K562 (cell line): ENCODE data around the gene FCAMR. TPM values are rescaled to one million over a fixed set of nuclear protein-coding genes. Genes with fewer than 3 reads are reported as not detected.
A peak's percentile ranks its signal among the peaks of the same experiment; 100 is the strongest.

Experiments
- ATAC-seq: fragments of 200-7000 bp; cut with Tn5 transposase; 3 replicates; pipeline ENCODE4 v1.9.1; 2020; ENCODE audit warnings: moderate library complexity
- BruUV-seq: library from RNA; stranded (reverse); fragments of 400-500 nt; replicated peaks from 2 replicates; lab custom pipeline; 2021; lab: Mats Ljungman, UMichigan
- CTCF ChIA-PET: fragments of 300-600 bp; formaldehyde crosslinking; extraction: SDS; loops from one replicate; lab custom pipeline; 2021; ENCODE audit warnings: low intra/inter-chr PET ratio; lab: Yijun Ruan, JAX
- POLR2A ChIA-PET: fragments of 300-600, 350-650 bp; sonication (Branson Sonifier 250); formaldehyde crosslinking; extraction: SDS; loops from one replicate; lab custom pipeline; 2021; ENCODE audit warnings: antibody characterized with exemption, inconsistent platforms; lab: Yijun Ruan, JAX
- DNase-seq, 4 experiments: peaks; one replicate each; pipeline versions ENCODE4 v3.0.0 to v3.0.0-alpha.2; 2011 to 2018; ENCODE audit warnings: low spot score in 3 of 4, mixed read lengths in 3 of 4; ENCODE audit errors: extremely low read depth in 1 of 4
- FAIRE-seq: peaks from 2 replicates; lab custom pipeline; 2011; peaks lifted over from hg19 to GRCh38; lab: Jason Lieb, UNC
- H2AFZ ChIP-seq: 2 replicates; pipeline ENCODE4 v1.6.0; 2011; ENCODE audit warnings: low read depth, low read length, control low read depth, inconsistent platforms
- H3K27ac ChIP-seq: fragments of 200-600 bp; 3 replicates; pipeline ENCODE4 v1.8.0; 2011; ENCODE audit warnings: low read depth, mild to moderate bottlenecking, control low read depth, inconsistent platforms, low read length, moderate library complexity, mixed read lengths; ENCODE audit errors: extremely low read depth
- H3K27me3 ChIP-seq, 2 experiments: fragments of 300-600 bp in 1 of 2; 2 replicates in 1 of 2; 3 replicates in 1 of 2; pipeline versions ENCODE4 v1.6.0 to v1.8.0; 2011; ENCODE audit warnings: inconsistent platforms in 2 of 2, low read length in 2 of 2, mild to moderate bottlenecking in 1 of 2, mixed read lengths in 1 of 2, moderate library complexity in 1 of 2; ENCODE audit not compliant: control insufficient read depth in 2 of 2, insufficient read depth in 2 of 2
- H3K36me3 ChIP-seq: fragments of 300-600 bp; 3 replicates; pipeline ENCODE4 v1.8.0; 2011; ENCODE audit warnings: mild to moderate bottlenecking, low read length, inconsistent platforms; ENCODE audit not compliant: control insufficient read depth, insufficient read depth
- H3K4me1 ChIP-seq, 2 experiments: fragments of 200-600 bp in 1 of 2; replicated peaks in 1 of 2; 2 replicates in 1 of 2; 3 replicates in 1 of 2; pipeline versions ENCODE4 v1.5.1 to v1.8.0; 2011; ENCODE audit warnings: inconsistent platforms in 2 of 2, low read length in 2 of 2, mild to moderate bottlenecking in 1 of 2, mixed read lengths in 1 of 2, moderate library complexity in 1 of 2; ENCODE audit not compliant: control insufficient read depth in 2 of 2, insufficient read depth in 2 of 2
- H3K4me2 ChIP-seq: 2 replicates; pipeline ENCODE4 v1.6.1; 2011; ENCODE audit warnings: low read length, control low read depth, inconsistent platforms, mixed read lengths; ENCODE audit not compliant: insufficient read depth
- H3K4me3 ChIP-seq: fragments of 200-600 bp; sonication (generic), shearing (Covaris generic); 2 replicates; pipeline ENCODE4 v1.5.1; 2016; ENCODE audit warnings: control low read depth, inconsistent platforms
- H3K79me2 ChIP-seq: fragments of 200-600 bp; 3 replicates; pipeline ENCODE4 v1.8.0; 2011; ENCODE audit warnings: low read length, inconsistent platforms; ENCODE audit not compliant: control insufficient read depth, insufficient read depth
- H3K9ac ChIP-seq, 2 experiments: 2 replicates each; pipeline versions ENCODE4 v1.6.0 to v1.6.1; 2011; ENCODE audit warnings: low read depth in 2 of 2, low read length in 2 of 2, control low read depth in 1 of 2, inconsistent platforms in 1 of 2, mild to moderate bottlenecking in 1 of 2, mixed read lengths in 1 of 2; ENCODE audit not compliant: insufficient read depth in 1 of 2
- H3K9me1 ChIP-seq: one replicate; pipeline ENCODE4 v1.6.0; 2011; ENCODE audit warnings: inconsistent platforms, mild to moderate bottlenecking, low read length, moderate library complexity; ENCODE audit not compliant: control insufficient read depth, insufficient read depth
- H3K9me3 ChIP-seq: replicated peaks from 2 replicates; pipeline ENCODE4 v1.5.1; 2011; ENCODE audit warnings: low read depth, low read length, inconsistent platforms; ENCODE audit not compliant: control insufficient read depth, insufficient read depth
- H4K20me1 ChIP-seq: replicated peaks from 2 replicates; pipeline ENCODE4 v1.6.1; 2011; ENCODE audit warnings: low read length, inconsistent platforms, mixed read lengths; ENCODE audit not compliant: control insufficient read depth, insufficient read depth
- BRD4 ChIP-seq: fragments of 200-600 bp; sonication (generic); IDR thresholded peaks from 2 replicates; pipeline ENCODE4 v1.6.1; 2017; ENCODE audit warnings: inconsistent platforms
- ILF3 ChIP-seq: fragments of 450-650 bp; IDR thresholded peaks from 2 replicates; pipeline ENCODE4 v1.6.1; 2018; ENCODE audit warnings: antibody characterized with exemption, mild to moderate bottlenecking, moderate library complexity, borderline replicate concordance
- NCOA6 ChIP-seq: fragments of 450-650 bp; IDR thresholded peaks from 2 replicates; pipeline ENCODE4 v1.6.1; 2017; ENCODE audit warnings: mild to moderate bottlenecking
- NEUROD1 ChIP-seq: fragments of 150-350 bp; IDR thresholded peaks from 2 replicates; pipeline ENCODE4 v1.6.1; 2014; ENCODE audit warnings: borderline replicate concordance, low read length, low read depth; ENCODE audit not compliant: partially characterized antibody
- NFXL1 ChIP-seq: fragments of 450-650 bp; formaldehyde crosslinking; IDR thresholded peaks from 2 replicates; pipeline ENCODE4 v1.4.0; 2021; ENCODE audit warnings: mild to moderate bottlenecking
- RCOR1 ChIP-seq, 2 experiments: IDR thresholded peaks; 2 replicates each; pipeline ENCODE4 v1.6.1; 2012; ENCODE audit warnings: low read depth in 2 of 2, low read length in 2 of 2, borderline replicate concordance in 1 of 2, improper control_type of control experiment in 1 of 2
- SMARCE1 ChIP-seq: fragments of 450-650 bp; IDR thresholded peaks from 2 replicates; pipeline ENCODE4 v1.7.1; 2016; ENCODE audit warnings: mild to moderate bottlenecking
- STAG1 ChIP-seq: sonication (generic); formaldehyde crosslinking; IDR thresholded peaks from 2 replicates; pipeline ENCODE4 v1.5.0; 2020; ENCODE audit warnings: missing genetic modification reagents, borderline replicate concordance
- TRIM28 ChIP-seq: fragments of 450-650 bp; IDR thresholded peaks from 2 replicates; pipeline ENCODE4 v1.6.1; 2017
- WGBS: fragments of 100-300 bp; shearing (Covaris generic); methylation state at CpG from one replicate; pipeline ENCODE4 v1.1.6; 2016; ENCODE audit warnings: low coverage, mixed read lengths; ENCODE audit not compliant: insufficient coverage; ENCODE audit errors: missing lambda C conversion rate; 5-methylcytosine and 5-hydroxymethylcytosine counted together
- in situ Hi-C: fragments of 300-500 bp; cut with MboI; formaldehyde crosslinking; loops from 4 replicates; pipeline ENCODE4 v1.15.0; 2018; ENCODE audit warnings: inconsistent platforms, mixed read lengths
- intact Hi-C: fragments of 100-400 bp; cut with micrococcal nuclease; formaldehyde crosslinking; loops from 2 replicates; pipeline ENCODE4 v1.14.2; 2022
- polyA plus RNA-seq, 8 experiments: library from polyadenylated mRNA; depleted of rRNA in 4 of 8; stranded (reverse) in 5 of 8; unstranded in 3 of 8; fragments of >200 nt; fragmentation: Nextera tagmentation in 2 of 8; fragmentation: Illumina TruSeq in 1 of 8; extraction: Ambion mirVana in 2 of 8; extraction: Trizol in 1 of 8; gene quantifications; 2 replicates each; pipeline versions ENCODE4 v1.2.1 to v1.2.3, GENCODE V29; 2011 to 2014; ENCODE audit warnings: inconsistent platforms in 1 of 8, missing spikeins in 1 of 8
- total RNA-seq, 7 experiments: library from RNA; depleted of rRNA in 6 of 7; stranded (reverse); fragments of >200 nt in 6 of 7; fragmentation: Illumina TruSeq in 2 of 7; extraction: Trizol in 2 of 7; gene quantifications; 2 replicates each; pipeline versions ENCODE4 v1.2.1 to v1.2.3, GENCODE V29; 2011 to 2021; ENCODE audit warnings: low replicate concordance in 1 of 7
- TF ChIP-seq, protein P1 (sequence below): sonication (generic); formaldehyde crosslinking; IDR thresholded peaks from 2 replicates; pipeline ENCODE4 v1.8.0; 2022; ENCODE audit warnings: mild to moderate bottlenecking, missing genetic modification reagents
- TF ChIP-seq, protein P2 (sequence below): fragments of 250-450 bp; sonication (Bioruptor Pico); IDR thresholded peaks from 2 replicates; pipeline ENCODE4 v1.9.0; 2021; ENCODE audit warnings: mild to moderate bottlenecking, inconsistent platforms
- TF ChIP-seq, protein P3 (sequence below): IDR thresholded peaks from 2 replicates; pipeline ENCODE4 v1.6.1; 2011; ENCODE audit warnings: borderline replicate concordance, low read depth, mild to moderate bottlenecking, moderate library complexity, low read length; ENCODE audit not compliant: insufficient read depth, poor library complexity, severe bottlenecking
- TF ChIP-seq, protein P4 (sequence below), 3 experiments: IDR thresholded peaks in 2 of 3; conservative IDR thresholded peaks in 1 of 3; 2 replicates each; pipeline ENCODE4 v1.5.1; 2011 to 2012; ENCODE audit warnings: low read length in 3 of 3, mild to moderate bottlenecking in 3 of 3, control low read depth in 2 of 3, improper control_type of control experiment in 1 of 3, inconsistent platforms in 1 of 3, low read depth in 1 of 3, mixed read lengths in 1 of 3, moderate library complexity in 1 of 3; ENCODE audit not compliant: insufficient read depth in 2 of 3

The FCAMR gene
- total and polyA plus RNA-seq, 9 of the 15 experiments (the other 6 are each of a cell fraction or from before 2014, with no cell fraction given), result not detected

DNA sequence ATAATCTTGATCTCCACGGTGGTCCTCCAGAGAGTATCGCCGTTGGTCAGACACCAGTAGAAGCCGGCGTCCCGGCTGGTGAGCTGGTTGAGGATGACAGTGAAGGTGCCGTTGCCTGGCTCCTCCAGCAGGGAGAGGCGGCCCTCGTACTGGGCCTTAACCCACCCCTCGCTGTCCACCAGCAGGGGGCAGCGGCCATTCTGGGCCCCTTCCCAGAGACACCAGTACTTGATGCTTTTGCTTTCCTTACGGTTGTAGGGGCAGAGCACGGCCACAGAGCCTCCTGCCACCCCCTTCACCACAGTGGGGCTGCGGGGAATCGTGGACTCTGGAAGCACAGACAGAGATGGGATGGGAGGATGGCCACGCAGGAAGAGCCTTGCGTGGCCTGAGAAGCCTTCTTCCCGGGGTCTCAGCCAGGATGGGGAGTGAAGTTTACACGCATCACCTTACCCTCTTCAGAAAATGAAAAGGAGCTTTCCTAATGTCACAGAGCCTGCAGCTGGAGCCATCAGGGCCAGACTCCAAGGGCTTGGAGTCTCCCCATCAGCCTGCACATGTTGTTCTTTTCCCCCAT, 34.7 kb downstream of the FCAMR start:
- ChIA-PET POLR2A (interaction anchor here (0.5 to 2.3 kb wide), 8 partner anchors 10 to 918 kb away, joined by 3 to 12 read pairs (median 4); partner anchors contain the start of genes FCMR and PIGR), CTCF (interaction anchor here (0.5 to 7.6 kb wide), 13 partner anchors 18 to 659 kb away, joined by 3 to 83 read pairs (median 3); no protein-coding TSS in a partner anchor)
- H2AFZ ChIP-seq, result peak overlapping the region; percentile 71
- no peaks in the 10 kb centered on the region for H3K9me1 ChIP-seq
- no peak overlapping the region for H3K9ac ChIP-seq
- WGBS, result 26% methylated on average over 19 of the region's 19 CpGs
- ATAC-seq (peak; percentile 99), DNase-seq (peak; percentile 91 to 96 (median 92)), FAIRE-seq (peak; percentile 89)
- intact Hi-C loops, result loop anchor here (1.0 to 5.0 kb wide), 3 partner anchors 44 to 562 kb away; partner anchors contain the start of gene CR1
- H4K20me1 ChIP-seq, result no peaks in the 10 kb centered on the region
- in situ Hi-C loops, result loop anchor here (10.0 kb wide), 1 partner anchor 139 kb away; no protein-coding TSS in a partner anchor
- no peaks in the 10 kb centered on the region for H3K79me2 ChIP-seq
- BruUV-seq, result no TSS peak
- H3K36me3 ChIP-seq, result no peaks in the 10 kb centered on the region
- no peaks in the 10 kb centered on the region for H3K27me3 ChIP-seq
- no peaks in the 10 kb centered on the region for H3K9me3 ChIP-seq
- H3K4me2 ChIP-seq, result peak overlapping the region; percentile 39
- H3K4me3 ChIP-seq, result no peak overlapping the region
- peaks cover 9% of the 10 kb centered on the region in 2 experiments; a peak in 4 of 5 replicates for H3K4me1 ChIP-seq
- no peak overlapping the region for H3K27ac ChIP-seq
- 0 out of 2 replicates have a peak, but pooled peaks have one; percentile 21 for TF ChIP-seq SMARCE1
- TF ChIP-seq, protein P1, sequence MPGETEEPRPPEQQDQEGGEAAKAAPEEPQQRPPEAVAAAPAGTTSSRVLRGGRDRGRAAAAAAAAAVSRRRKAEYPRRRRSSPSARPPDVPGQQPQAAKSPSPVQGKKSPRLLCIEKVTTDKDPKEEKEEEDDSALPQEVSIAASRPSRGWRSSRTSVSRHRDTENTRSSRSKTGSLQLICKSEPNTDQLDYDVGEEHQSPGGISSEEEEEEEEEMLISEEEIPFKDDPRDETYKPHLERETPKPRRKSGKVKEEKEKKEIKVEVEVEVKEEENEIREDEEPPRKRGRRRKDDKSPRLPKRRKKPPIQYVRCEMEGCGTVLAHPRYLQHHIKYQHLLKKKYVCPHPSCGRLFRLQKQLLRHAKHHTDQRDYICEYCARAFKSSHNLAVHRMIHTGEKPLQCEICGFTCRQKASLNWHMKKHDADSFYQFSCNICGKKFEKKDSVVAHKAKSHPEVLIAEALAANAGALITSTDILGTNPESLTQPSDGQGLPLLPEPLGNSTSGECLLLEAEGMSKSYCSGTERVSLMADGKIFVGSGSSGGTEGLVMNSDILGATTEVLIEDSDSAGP, result peak; percentile 65; the same call in 1 of the 2 replicates
- no peak for TF ChIP-seq BRD4
- TF ChIP-seq, protein P2, sequence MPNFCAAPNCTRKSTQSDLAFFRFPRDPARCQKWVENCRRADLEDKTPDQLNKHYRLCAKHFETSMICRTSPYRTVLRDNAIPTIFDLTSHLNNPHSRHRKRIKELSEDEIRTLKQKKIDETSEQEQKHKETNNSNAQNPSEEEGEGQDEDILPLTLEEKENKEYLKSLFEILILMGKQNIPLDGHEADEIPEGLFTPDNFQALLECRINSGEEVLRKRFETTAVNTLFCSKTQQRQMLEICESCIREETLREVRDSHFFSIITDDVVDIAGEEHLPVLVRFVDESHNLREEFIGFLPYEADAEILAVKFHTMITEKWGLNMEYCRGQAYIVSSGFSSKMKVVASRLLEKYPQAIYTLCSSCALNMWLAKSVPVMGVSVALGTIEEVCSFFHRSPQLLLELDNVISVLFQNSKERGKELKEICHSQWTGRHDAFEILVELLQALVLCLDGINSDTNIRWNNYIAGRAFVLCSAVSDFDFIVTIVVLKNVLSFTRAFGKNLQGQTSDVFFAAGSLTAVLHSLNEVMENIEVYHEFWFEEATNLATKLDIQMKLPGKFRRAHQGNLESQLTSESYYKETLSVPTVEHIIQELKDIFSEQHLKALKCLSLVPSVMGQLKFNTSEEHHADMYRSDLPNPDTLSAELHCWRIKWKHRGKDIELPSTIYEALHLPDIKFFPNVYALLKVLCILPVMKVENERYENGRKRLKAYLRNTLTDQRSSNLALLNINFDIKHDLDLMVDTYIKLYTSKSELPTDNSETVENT, result peak; percentile 69; the same call in 1 of the 2 replicates
- TF ChIP-seq, protein P3, sequence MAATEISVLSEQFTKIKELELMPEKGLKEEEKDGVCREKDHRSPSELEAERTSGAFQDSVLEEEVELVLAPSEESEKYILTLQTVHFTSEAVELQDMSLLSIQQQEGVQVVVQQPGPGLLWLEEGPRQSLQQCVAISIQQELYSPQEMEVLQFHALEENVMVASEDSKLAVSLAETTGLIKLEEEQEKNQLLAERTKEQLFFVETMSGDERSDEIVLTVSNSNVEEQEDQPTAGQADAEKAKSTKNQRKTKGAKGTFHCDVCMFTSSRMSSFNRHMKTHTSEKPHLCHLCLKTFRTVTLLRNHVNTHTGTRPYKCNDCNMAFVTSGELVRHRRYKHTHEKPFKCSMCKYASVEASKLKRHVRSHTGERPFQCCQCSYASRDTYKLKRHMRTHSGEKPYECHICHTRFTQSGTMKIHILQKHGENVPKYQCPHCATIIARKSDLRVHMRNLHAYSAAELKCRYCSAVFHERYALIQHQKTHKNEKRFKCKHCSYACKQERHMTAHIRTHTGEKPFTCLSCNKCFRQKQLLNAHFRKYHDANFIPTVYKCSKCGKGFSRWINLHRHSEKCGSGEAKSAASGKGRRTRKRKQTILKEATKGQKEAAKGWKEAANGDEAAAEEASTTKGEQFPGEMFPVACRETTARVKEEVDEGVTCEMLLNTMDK, result peak; percentile 97
- TF ChIP-seq TRIM28, result 0 out of 2 replicates have a peak, but pooled peaks have one; percentile 37
- peak; percentile 43 for TF ChIP-seq NEUROD1
- TF ChIP-seq, protein P4, sequence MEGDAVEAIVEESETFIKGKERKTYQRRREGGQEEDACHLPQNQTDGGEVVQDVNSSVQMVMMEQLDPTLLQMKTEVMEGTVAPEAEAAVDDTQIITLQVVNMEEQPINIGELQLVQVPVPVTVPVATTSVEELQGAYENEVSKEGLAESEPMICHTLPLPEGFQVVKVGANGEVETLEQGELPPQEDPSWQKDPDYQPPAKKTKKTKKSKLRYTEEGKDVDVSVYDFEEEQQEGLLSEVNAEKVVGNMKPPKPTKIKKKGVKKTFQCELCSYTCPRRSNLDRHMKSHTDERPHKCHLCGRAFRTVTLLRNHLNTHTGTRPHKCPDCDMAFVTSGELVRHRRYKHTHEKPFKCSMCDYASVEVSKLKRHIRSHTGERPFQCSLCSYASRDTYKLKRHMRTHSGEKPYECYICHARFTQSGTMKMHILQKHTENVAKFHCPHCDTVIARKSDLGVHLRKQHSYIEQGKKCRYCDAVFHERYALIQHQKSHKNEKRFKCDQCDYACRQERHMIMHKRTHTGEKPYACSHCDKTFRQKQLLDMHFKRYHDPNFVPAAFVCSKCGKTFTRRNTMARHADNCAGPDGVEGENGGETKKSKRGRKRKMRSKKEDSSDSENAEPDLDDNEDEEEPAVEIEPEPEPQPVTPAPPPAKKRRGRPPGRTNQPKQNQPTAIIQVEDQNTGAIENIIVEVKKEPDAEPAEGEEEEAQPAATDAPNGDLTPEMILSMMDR (IDR thresholded peaks at IDR 0.05 in 2 of 3, conservative IDR thresholded peaks at IDR 0.05 in 1 of 3; ENCODE audit: insufficient read depth in 2 of 3, low read depth in 1 of 3, low read length in 3 of 3), result peak; percentile 100
- TF ChIP-seq RCOR1 (IDR thresholded peaks at IDR 0.05; ENCODE audit: borderline replicate concordance in 1 of 2, low read depth in 2 of 2, low read length in 2 of 2), result peak in 1 of 2 experiments; percentile 67; a peak in 2 of 4 replicates
- peak; percentile 77 for TF ChIP-seq STAG1
- TF ChIP-seq NCOA6, result no peak
- TF ChIP-seq NFXL1, result no peak
- no peak for TF ChIP-seq ILF3
